Trophoblast cell (in vitro differentiated cells and primary cell): ENCODE data around the gene MCAT.

Source experiments
- DNase-seq, 2 donors: peaks; one replicate each; pipeline ENCODE4 v3.0.0-alpha.2; 2016
- H2AFZ ChIP-seq: 2 replicates; pipeline ENCODE4 v1.6.1; 2013; ENCODE audit warnings: low read length, moderate library complexity, mild to moderate bottlenecking; ENCODE audit not compliant: insufficient read depth, poor library complexity
- H2AK5ac ChIP-seq: 2 replicates; pipeline ENCODE4 v1.6.1; 2013; ENCODE audit warnings: mild to moderate bottlenecking, low read length
- H2BK120ac ChIP-seq: 2 replicates; pipeline ENCODE4 v1.6.1; 2013; ENCODE audit warnings: low read length, mild to moderate bottlenecking, moderate library complexity; ENCODE audit not compliant: insufficient read depth, poor library complexity
- H2BK12ac ChIP-seq: 2 replicates; pipeline ENCODE4 v1.6.1; 2013; ENCODE audit warnings: mild to moderate bottlenecking, low read length, moderate library complexity
- H2BK5ac ChIP-seq: 2 replicates; pipeline ENCODE4 v1.6.1; 2013; ENCODE audit warnings: low read length, low read depth, moderate library complexity, mild to moderate bottlenecking; ENCODE audit not compliant: poor library complexity
- H3K14ac ChIP-seq: 2 replicates; pipeline ENCODE4 v1.6.1; 2013; ENCODE audit warnings: mild to moderate bottlenecking, low read length
- H3K18ac ChIP-seq: 2 replicates; pipeline ENCODE4 v1.6.1; 2013; ENCODE audit warnings: mild to moderate bottlenecking, low read length
- H3K23ac ChIP-seq: 2 replicates; pipeline ENCODE4 v1.6.1; 2013; ENCODE audit warnings: low read length
- H3K27ac ChIP-seq: 2 replicates; pipeline ENCODE4 v1.5.1; 2013; ENCODE audit warnings: low read depth, mild to moderate bottlenecking, inconsistent platforms, low read length, moderate library complexity
- H3K27me3 ChIP-seq: 2 replicates; pipeline ENCODE4 v1.6.1; 2013; ENCODE audit warnings: inconsistent platforms, mild to moderate bottlenecking, low read length, moderate library complexity; ENCODE audit not compliant: insufficient read depth
- H3K36me3 ChIP-seq, 2 experiments: 1 replicate in 1 of 2; 2 replicates in 1 of 2; pipeline ENCODE4 v1.6.1; 2013; ENCODE audit warnings: low read length in 2 of 2, mild to moderate bottlenecking in 2 of 2, moderate library complexity in 1 of 2; ENCODE audit not compliant: insufficient read depth in 2 of 2, control insufficient read depth in 1 of 2
- H3K4ac ChIP-seq: 2 replicates; pipeline ENCODE4 v1.6.1; 2013; ENCODE audit warnings: low read depth, mild to moderate bottlenecking, low read length, moderate library complexity
- H3K4me1 ChIP-seq, 2 experiments: 1 replicate in 1 of 2; 2 replicates in 1 of 2; pipeline ENCODE4 v1.6.1; 2013; ENCODE audit warnings: low read length in 2 of 2, mild to moderate bottlenecking in 2 of 2, moderate library complexity in 1 of 2; ENCODE audit not compliant: insufficient read depth in 2 of 2, control insufficient read depth in 1 of 2
- H3K4me2 ChIP-seq: 2 replicates; pipeline ENCODE4 v1.6.1; 2013; ENCODE audit warnings: inconsistent platforms, mild to moderate bottlenecking, low read length, moderate library complexity
- H3K4me3 ChIP-seq: 2 replicates; pipeline ENCODE4 v1.5.1; 2013; ENCODE audit warnings: mild to moderate bottlenecking, low read depth, low read length, inconsistent platforms
- H3K79me1 ChIP-seq: one replicate; pipeline ENCODE4 v1.6.1; 2013; ENCODE audit warnings: low read length
- H3K79me2 ChIP-seq: 2 replicates; pipeline ENCODE4 v1.6.1; 2013; ENCODE audit warnings: low read length, mild to moderate bottlenecking; ENCODE audit not compliant: control insufficient read depth, insufficient read depth, poor library complexity
- H3K9ac ChIP-seq: 2 replicates; pipeline ENCODE4 v1.6.1; 2013; ENCODE audit warnings: mild to moderate bottlenecking, low read length
- H3K9me3 ChIP-seq: 2 replicates; pipeline ENCODE4 v1.6.1; 2013; ENCODE audit warnings: low read depth, mild to moderate bottlenecking, control low read depth, inconsistent platforms, low read length; ENCODE audit not compliant: insufficient read depth
- H4K12ac ChIP-seq: 2 replicates; pipeline ENCODE4 v1.6.1; 2013; ENCODE audit warnings: low read depth, mild to moderate bottlenecking, low read length, moderate library complexity
- H4K8ac ChIP-seq: 2 replicates; pipeline ENCODE4 v1.6.1; 2013; ENCODE audit warnings: low read depth, mild to moderate bottlenecking, low read length, moderate library complexity
- H4K91ac ChIP-seq: one replicate; pipeline ENCODE4 v1.6.1; 2013; ENCODE audit warnings: low read depth, mild to moderate bottlenecking, low read length, moderate library complexity
- WGBS: extraction: QIAGEN DNeasy Blood & Tissue Kit; methylation state at CpG from one replicate; pipeline ENCODE4 v1.1.7; 2013; ENCODE audit warnings: missing lambda C conversion rate; ENCODE audit not compliant: insufficient read length, insufficient coverage; ENCODE audit errors: extremely low coverage; 5-methylcytosine and 5-hydroxymethylcytosine counted together

MCAT gene

GRCh38 chr22:43110927-43111623, 32.1 kb downstream of the MCAT start:
- Histone ChIP-seq H3K79me1 (no peaks in the 10 kb centered on the region), H3K9ac (no peak overlapping the region), H3K4me3 (peak overlapping the region; percentile 66), H3K36me3 (no peaks in the 10 kb centered on the region), H3K9me3 (no peaks in the 10 kb centered on the region), H3K4me1 (peaks cover 3 to 16% of the 10 kb centered on the region in 2 experiments), H2AFZ (peak overlapping the region; percentile 66), H2AK5ac (no peak overlapping the region), H3K23ac (no peak overlapping the region), H3K27me3 (peaks cover 25% of the 10 kb centered on the region), H3K4me2 (peak overlapping the region; percentile 91), H2BK120ac (no peak overlapping the region), H2BK12ac (no peak overlapping the region), H4K8ac (peak overlapping the region; percentile 14), H3K79me2 (no peaks in the 10 kb centered on the region), H3K14ac (peak overlapping the region; percentile 33), H4K12ac (no peak overlapping the region), H4K91ac (peak overlapping the region; percentile 52), H3K4ac (no peak overlapping the region), H2BK5ac (no peak overlapping the region), H3K27ac (no peak overlapping the region), H3K18ac (peak overlapping the region; percentile 47)
- WGBS = no CpG with 5 or more reads among the region's 86 CpGs
- no peak for DNase-seq

- Histone ChIP-seq H3K4ac (no peak within 1 kb of the TSS), H2BK5ac (no peak within 1 kb of the TSS), H3K9me3 (no peaks in the 10 kb centered on the region), H3K4me2 (peak within 1 kb of the TSS; percentile 91), H2AK5ac (no peak within 1 kb of the TSS), H3K9ac (no peak within 1 kb of the TSS), H3K36me3 (no peaks in the 10 kb centered on the region), H3K4me3 (peak within 1 kb of the TSS; percentile 66), H3K79me2 (no peaks in the 10 kb centered on the region), H4K8ac (peak within 1 kb of the TSS; percentile 14), H4K12ac (no peak within 1 kb of the TSS), H4K91ac (peak within 1 kb of the TSS; percentile 52), H3K14ac (peak within 1 kb of the TSS; percentile 33), H3K27ac (no peak within 1 kb of the TSS), H3K18ac (peak within 1 kb of the TSS; percentile 47), H3K4me1 (peaks cover 3 to 16% of the 10 kb centered on the region in 2 experiments), H2AFZ (peak within 1 kb of the TSS; percentile 66), H3K27me3 (peaks cover 25% of the 10 kb centered on the region), H2BK120ac (no peak within 1 kb of the TSS), H3K23ac (peak within 1 kb of the TSS; percentile 76), H2BK12ac (no peak within 1 kb of the TSS), H3K79me1 (no peaks in the 10 kb centered on the region)
- no CpG with 5 or more reads among the region's 49 CpGs for WGBS
- peak in 1 of 2 donors; percentile 51 for DNase-seq
Measured at GRCh38 chr22:43110444-43110926, 32.7 kb downstream of the MCAT start, which contains the start of gene BIK. Gene BIK (plus strand): TSS chr22:43110750. CDS start chr22:43124023, 13,273 bp downstream.

- no peak overlapping the region for H2BK5ac ChIP-seq
- H2BK12ac ChIP-seq = no peak overlapping the region
- H3K23ac ChIP-seq = no peak overlapping the region
- no peak overlapping the region for H2BK120ac ChIP-seq
- H3K4ac ChIP-seq = no peak overlapping the region
- H3K79me2 ChIP-seq = no peaks in the 10 kb centered on the region
- no peak overlapping the region for H2AFZ ChIP-seq
- H3K4me3 ChIP-seq = no peak overlapping the region
- no CpG with 5 or more reads among the region's 32 CpGs for WGBS
- no peak overlapping the region for H3K14ac ChIP-seq
- peaks cover 25% of the 10 kb centered on the region for H3K27me3 ChIP-seq
- peak overlapping the region; percentile 91 for H3K4me2 ChIP-seq
- no peak overlapping the region for H2AK5ac ChIP-seq
- no peak overlapping the region for H4K12ac ChIP-seq
- no peak overlapping the region for H3K27ac ChIP-seq
- H3K9me3 ChIP-seq = no peaks in the 10 kb centered on the region
- H4K8ac ChIP-seq = no peak overlapping the region
- H3K18ac ChIP-seq = no peak overlapping the region
- no peaks in the 10 kb centered on the region for H3K36me3 ChIP-seq
- peaks cover 3 to 14% of the 10 kb centered on the region in 2 experiments for H3K4me1 ChIP-seq
- H3K79me1 ChIP-seq = no peaks in the 10 kb centered on the region
- no peak overlapping the region for H3K9ac ChIP-seq
- no peak for DNase-seq
- no peak overlapping the region for H4K91ac ChIP-seq
Measured at GRCh38 chr22:43109921-43110443, 33.2 kb downstream of the MCAT start.

- Histone ChIP-seq H3K23ac (no peak overlapping the region), H3K4me1 (peaks cover 3 to 9% of the 10 kb centered on the region in 2 experiments), H3K9ac (no peak overlapping the region), H3K79me1 (no peaks in the 10 kb centered on the region), H4K91ac (no peak overlapping the region), H3K27ac (no peak overlapping the region), H3K18ac (no peak overlapping the region), H3K4me3 (no peak overlapping the region), H4K12ac (no peak overlapping the region), H3K9me3 (no peaks in the 10 kb centered on the region), H3K27me3 (peaks cover 25% of the 10 kb centered on the region), H2BK12ac (no peak overlapping the region), H3K4ac (no peak overlapping the region), H2BK5ac (no peak overlapping the region), H4K8ac (no peak overlapping the region), H2BK120ac (no peak overlapping the region), H3K36me3 (no peaks in the 10 kb centered on the region), H2AK5ac (no peak overlapping the region), H2AFZ (no peak overlapping the region), H3K4me2 (no peak overlapping the region), H3K79me2 (no peaks in the 10 kb centered on the region), H3K14ac (no peak overlapping the region)
- no peak for DNase-seq
- no CpG with 5 or more reads among the region's 5 CpGs for WGBS
Measured at GRCh38 chr22:43109511-43109910, 33.7 kb downstream of the MCAT start.
